Vagina (tissue), 2 donors: Measurements from ENCODE around the gene TRPV5.

Experiments used
- POLR2A ChIP-seq, 2 donors: fragments of 450-650 bp; IDR thresholded peaks; one replicate each; pipeline ENCODE4 v1.6.1; 2017; ENCODE audit warnings: antibody characterized with exemption in 2 of 2, mild to moderate bottlenecking in 2 of 2, moderate library complexity in 2 of 2
- POLR2AphosphoS5 ChIP-seq, 2 donors: sonication (generic); formaldehyde crosslinking; IDR thresholded peaks; one replicate each; pipeline ENCODE4 v1.9.0; 2017; ENCODE audit warnings: antibody characterized with exemption in 2 of 2, mild to moderate bottlenecking in 2 of 2, low read depth in 1 of 2; ENCODE audit not compliant: insufficient read depth in 1 of 2
- TF ChIP-seq, protein P1 (sequence below), 3 experiments: fragments of 450-650 bp in 2 of 3; fragments of 200-600 bp in 1 of 3; sonication (generic) in 1 of 3; IDR thresholded peaks; one replicate each; pipeline ENCODE4 v1.5.1; 2017 to 2019; ENCODE audit warnings: antibody characterized with exemption in 3 of 3, mild to moderate bottlenecking in 2 of 3, moderate library complexity in 2 of 3

DNA sequence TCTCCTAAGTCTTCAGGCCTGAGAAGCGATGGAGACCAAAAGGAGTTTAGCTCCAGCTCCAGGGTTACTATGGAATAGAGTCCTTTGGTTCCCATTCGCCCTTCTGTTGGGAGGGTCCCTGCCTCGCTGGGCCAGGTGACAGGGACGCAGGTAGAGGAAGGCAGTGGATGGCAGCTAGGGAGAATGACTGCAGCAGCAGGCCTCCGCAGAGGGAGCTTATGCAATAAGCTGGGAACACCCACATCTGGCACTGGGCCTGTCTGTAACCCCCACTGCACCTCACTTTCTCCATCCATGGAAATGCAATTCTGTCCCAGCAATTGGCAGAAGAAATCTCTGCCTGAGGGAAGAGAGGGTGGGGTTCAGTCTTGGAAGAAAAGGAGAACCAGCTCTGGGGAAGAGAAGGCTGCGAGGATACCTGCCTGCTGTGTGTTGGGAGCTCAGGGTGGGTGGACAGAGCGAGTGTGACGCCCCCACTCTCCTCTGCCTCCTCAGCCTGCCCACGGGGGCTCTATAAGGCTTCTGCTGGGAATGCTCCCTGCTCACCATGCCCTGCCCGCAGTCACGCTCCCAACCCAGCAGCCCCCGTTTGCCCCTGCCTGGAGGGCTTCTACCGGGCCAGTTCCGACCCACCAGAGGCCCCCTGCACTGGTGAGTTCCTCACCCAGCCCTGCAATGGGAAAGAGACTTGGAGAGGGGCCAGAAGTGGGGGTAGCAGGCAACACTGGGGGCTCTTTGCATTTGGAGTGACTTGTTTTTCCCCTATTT lies 68.4 kb downstream of the TRPV5 start:
- TF ChIP-seq, protein P1, sequence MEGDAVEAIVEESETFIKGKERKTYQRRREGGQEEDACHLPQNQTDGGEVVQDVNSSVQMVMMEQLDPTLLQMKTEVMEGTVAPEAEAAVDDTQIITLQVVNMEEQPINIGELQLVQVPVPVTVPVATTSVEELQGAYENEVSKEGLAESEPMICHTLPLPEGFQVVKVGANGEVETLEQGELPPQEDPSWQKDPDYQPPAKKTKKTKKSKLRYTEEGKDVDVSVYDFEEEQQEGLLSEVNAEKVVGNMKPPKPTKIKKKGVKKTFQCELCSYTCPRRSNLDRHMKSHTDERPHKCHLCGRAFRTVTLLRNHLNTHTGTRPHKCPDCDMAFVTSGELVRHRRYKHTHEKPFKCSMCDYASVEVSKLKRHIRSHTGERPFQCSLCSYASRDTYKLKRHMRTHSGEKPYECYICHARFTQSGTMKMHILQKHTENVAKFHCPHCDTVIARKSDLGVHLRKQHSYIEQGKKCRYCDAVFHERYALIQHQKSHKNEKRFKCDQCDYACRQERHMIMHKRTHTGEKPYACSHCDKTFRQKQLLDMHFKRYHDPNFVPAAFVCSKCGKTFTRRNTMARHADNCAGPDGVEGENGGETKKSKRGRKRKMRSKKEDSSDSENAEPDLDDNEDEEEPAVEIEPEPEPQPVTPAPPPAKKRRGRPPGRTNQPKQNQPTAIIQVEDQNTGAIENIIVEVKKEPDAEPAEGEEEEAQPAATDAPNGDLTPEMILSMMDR (IDR thresholded peaks at IDR 0.05), result no peak
- TF ChIP-seq POLR2A (IDR thresholded peaks at IDR 0.05), result no peak
- no peak for TF ChIP-seq POLR2AphosphoS5 (IDR thresholded peaks at IDR 0.05; ENCODE audit: insufficient read depth in 1 of 2, low read depth in 1 of 2)
